HCT116 (cell line): ENCODE measurements around the gene CCDC188. TPM values are rescaled to one million over a fixed set of nuclear protein-coding genes. Genes with fewer than 3 reads are reported as not detected.

Source experiments
- ATAC-seq: fragments of 200-7000 bp; cut with Tn5 transposase; 2 replicates; pipeline ENCODE4 v1.9.1; 2020; ENCODE audit warnings: mild to moderate bottlenecking, moderate library complexity
- BruUV-seq: library from RNA; stranded (reverse); fragments of 400-500 nt; replicated peaks from 2 replicates; lab custom pipeline; 2021; lab: Mats Ljungman, UMichigan
- CTCF ChIA-PET: fragments of 300-600 bp; sonication (Branson Sonifier 250); formaldehyde crosslinking; loops from one replicate; lab custom pipeline; 2021; ENCODE audit warnings: antibody characterized with exemption; lab: Charles Lee
- POLR2A ChIA-PET: fragments of 300-600, 350-600 bp; sonication (Branson Sonifier 250); formaldehyde crosslinking; loops from one replicate; lab custom pipeline; 2021; ENCODE audit warnings: antibody characterized with exemption; lab: Charles Lee
- RAD21 ChIA-PET, 2 experiments: fragments of 300-600 bp; sonication (Branson Sonifier 250); formaldehyde crosslinking; loops; one replicate each; lab custom pipeline; 2023; ENCODE audit warnings: low total read pairs in 2 of 2; ENCODE audit not compliant: uncharacterized antibody in 2 of 2, unreplicated experiment in 2 of 2, low non-redundant PET in 1 of 2; lab: Charles Lee
- DNase-seq: peaks from one replicate; pipeline ENCODE4 v3.0.0-alpha.2; 2010; ENCODE audit warnings: low read depth, low spot score
- H2AFZ ChIP-seq: fragments of 200-600 bp; shearing (Covaris generic), sonication (generic); 2 replicates; pipeline ENCODE4 v1.6.1; 2017; ENCODE audit warnings: low read depth, mixed run types, mixed read lengths, antibody characterized with exemption, low read length; ENCODE audit not compliant: poor library complexity, severe bottlenecking
- H3K27ac ChIP-seq: 2 replicates; pipeline ENCODE4 v1.5.1; 2012; ENCODE audit warnings: low read depth, low read length
- H3K27me3 ChIP-seq: fragments of 200-600 bp; sonication (generic); 2 replicates; pipeline ENCODE4 v1.6.1; 2016; ENCODE audit warnings: mixed run types, low read length, mixed read lengths; ENCODE audit not compliant: insufficient read depth
- H3K36me3 ChIP-seq, 2 experiments: fragments of 200-500 bp in 1 of 2; fragments of 200-600 bp in 1 of 2; sonication (Bioruptor generic) in 1 of 2; sonication (generic) in 1 of 2; 2 replicates each; pipeline versions ENCODE4 v1.5.1 to v1.6.1; 2014 to 2016; ENCODE audit warnings: low read length in 2 of 2, inconsistent platforms in 1 of 2, mixed read lengths in 1 of 2, mixed run types in 1 of 2; ENCODE audit not compliant: insufficient read depth in 2 of 2, control insufficient read depth in 1 of 2
- H3K4me1 ChIP-seq, 2 experiments: fragments of 200-600 bp in 1 of 2; sonication (generic) in 1 of 2; 2 replicates each; pipeline versions ENCODE4 v1.5.1 to v1.6.1; 2012 to 2017; ENCODE audit warnings: low read length in 2 of 2, inconsistent platforms in 1 of 2, mild to moderate bottlenecking in 1 of 2, mixed read lengths in 1 of 2, mixed run types in 1 of 2, moderate library complexity in 1 of 2; ENCODE audit not compliant: insufficient read depth in 2 of 2, control insufficient read depth in 1 of 2
- H3K4me2 ChIP-seq: fragments of 200-600 bp; sonication (generic); 2 replicates; pipeline ENCODE4 v1.6.1; 2017; ENCODE audit warnings: mixed run types, low read length, mixed read lengths
- H3K4me3 ChIP-seq, 2 experiments: fragments of 200-600 bp in 1 of 2; sonication (generic) in 1 of 2; replicated peaks in 1 of 2; 2 replicates each; pipeline ENCODE4 v1.5.1; 2011 to 2016; ENCODE audit warnings: low read length in 2 of 2, control low read depth in 1 of 2, low read depth in 1 of 2, mild to moderate bottlenecking in 1 of 2, mixed read lengths in 1 of 2, mixed run types in 1 of 2
- H3K79me2 ChIP-seq: fragments of 200-600 bp; sonication (generic); 2 replicates; pipeline ENCODE4 v1.6.1; 2017; ENCODE audit warnings: mild to moderate bottlenecking, mixed run types, low read length, moderate library complexity, mixed read lengths; ENCODE audit not compliant: insufficient read depth
- H3K9ac ChIP-seq: fragments of 200-600 bp; sonication (generic); 2 replicates; pipeline ENCODE4 v1.6.1; 2016; ENCODE audit warnings: low read length, mixed read lengths
- H3K9me2 ChIP-seq: fragments of 200-600 bp; sonication (generic), shearing (Covaris generic); 2 replicates; pipeline ENCODE4 v1.6.1; 2017; ENCODE audit warnings: mixed run types, mild to moderate bottlenecking, moderate library complexity; ENCODE audit not compliant: insufficient read depth
- H3K9me3 ChIP-seq, 2 experiments: fragments of 200-500 bp in 1 of 2; fragments of 200-600 bp in 1 of 2; sonication (Bioruptor generic) in 1 of 2; sonication (generic) in 1 of 2; 2 replicates each; pipeline ENCODE4 v1.6.1; 2014 to 2017; ENCODE audit warnings: low read length in 2 of 2, mixed read lengths in 2 of 2, inconsistent platforms in 1 of 2, low read depth in 1 of 2, mild to moderate bottlenecking in 1 of 2, mixed run types in 1 of 2, moderate library complexity in 1 of 2; ENCODE audit not compliant: control insufficient read depth in 1 of 2, insufficient read depth in 1 of 2
- H4K20me1 ChIP-seq: fragments of 200-600 bp; sonication (generic), shearing (Covaris generic); 2 replicates; pipeline ENCODE4 v1.6.1; 2017; ENCODE audit warnings: mixed run types, mild to moderate bottlenecking, moderate library complexity; ENCODE audit not compliant: insufficient read depth
- CTCF ChIP-seq, 3 experiments: fragments of 200-600 bp in 1 of 3; sonication (generic) in 1 of 3; IDR thresholded peaks in 2 of 3; conservative IDR thresholded peaks in 1 of 3; 2 replicates each; pipeline ENCODE4 v1.5.1; 2012 to 2017; ENCODE audit warnings: low read depth in 2 of 3, low read length in 2 of 3, antibody characterized with exemption in 1 of 3, borderline replicate concordance in 1 of 3, control low read depth in 1 of 3, mild to moderate bottlenecking in 1 of 3, mixed read lengths in 1 of 3, mixed run types in 1 of 3, moderate library complexity in 1 of 3; ENCODE audit not compliant: insufficient read depth in 1 of 3
- ELF1 ChIP-seq: IDR thresholded peaks from 2 replicates; pipeline ENCODE4 v1.6.1; 2012; ENCODE audit warnings: low read depth, borderline replicate concordance
- EZH2 ChIP-seq: fragments of 200-600 bp; sonication (generic); IDR thresholded peaks from 2 replicates; pipeline ENCODE4 v1.6.1; 2017; ENCODE audit warnings: antibody characterized with exemption, mixed run types
- FOSL1 ChIP-seq: IDR thresholded peaks from 2 replicates; pipeline ENCODE4 v1.6.1; 2012; ENCODE audit warnings: low read depth
- JUND ChIP-seq: IDR thresholded peaks from 2 replicates; pipeline ENCODE4 v1.6.1; 2012
- MAX ChIP-seq: IDR thresholded peaks from 2 replicates; pipeline ENCODE4 v1.6.1; 2012
- POLR2A ChIP-seq: IDR thresholded peaks from 2 replicates; pipeline ENCODE4 v1.7.0; 2011; ENCODE audit warnings: borderline replicate concordance; ENCODE audit not compliant: insufficient read depth, insufficient read length; ENCODE audit errors: extremely low read depth
- RAD21 ChIP-seq: IDR thresholded peaks from 2 replicates; pipeline ENCODE4 v1.6.1; 2012; ENCODE audit warnings: low read depth, mild to moderate bottlenecking
- SP1 ChIP-seq: IDR thresholded peaks from 2 replicates; pipeline ENCODE4 v1.6.1; 2012; ENCODE audit warnings: low read depth
- SRF ChIP-seq: IDR thresholded peaks from 2 replicates; pipeline ENCODE4 v1.6.1; 2012; ENCODE audit warnings: low read depth
- TCF7L2 ChIP-seq: IDR thresholded peaks from 2 replicates; pipeline ENCODE4 v1.7.0; 2011; ENCODE audit warnings: borderline replicate concordance, inconsistent platforms; ENCODE audit not compliant: insufficient read depth, insufficient read length; ENCODE audit errors: extremely low read depth
- YY1 ChIP-seq: IDR thresholded peaks from 2 replicates; pipeline ENCODE4 v1.6.1; 2011; ENCODE audit warnings: low read length, low read depth, moderate library complexity, mild to moderate bottlenecking; ENCODE audit not compliant: insufficient replicate concordance; ENCODE audit errors: extremely low read depth
- ZFX ChIP-seq: fragments of 450-650 bp; IDR thresholded peaks from 2 replicates; pipeline ENCODE4 v1.6.1; 2017
- ZNF274 ChIP-seq: fragments of 200-500 bp; sonication (Bioruptor generic); IDR thresholded peaks from 2 replicates; pipeline ENCODE4 v1.6.1; 2014; ENCODE audit warnings: mild to moderate bottlenecking, low read depth, low read length, inconsistent platforms
- intact Hi-C: fragments of 100-400 bp; cut with micrococcal nuclease; formaldehyde crosslinking; loops from 2 replicates; pipeline ENCODE4 v1.10.0; 2022
- total RNA-seq: library from RNA; stranded (reverse); gene quantifications from one replicate; pipeline ENCODE4 v1.2.1, GENCODE V29; 2021; ENCODE audit not compliant: unreplicated experiment
- TF ChIP-seq, protein P1 (sequence below): IDR thresholded peaks from 2 replicates; pipeline ENCODE4 v1.6.1; 2011; ENCODE audit warnings: mild to moderate bottlenecking, low read length, moderate library complexity; ENCODE audit not compliant: insufficient replicate concordance; ENCODE audit errors: extremely low read depth

The CCDC188 gene
- total RNA-seq, 1 experiment from 2014 or later: not detected

DNA sequence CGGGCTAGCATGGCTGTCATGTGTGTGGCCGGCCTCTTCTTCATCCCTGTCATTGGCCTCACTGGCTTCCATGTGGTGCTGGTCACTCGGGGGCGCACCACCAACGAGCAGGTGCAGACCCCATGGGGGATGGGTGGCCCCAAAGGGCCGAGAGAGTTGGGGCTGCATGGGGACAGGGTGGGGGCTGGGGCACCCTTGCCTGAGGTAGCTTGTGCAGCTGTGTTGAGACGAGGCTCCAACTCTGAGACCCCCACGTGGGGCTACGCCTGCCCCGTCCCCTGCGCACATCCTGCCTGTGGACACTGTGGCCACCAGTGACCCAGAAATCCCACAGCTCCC is 10.8 kb downstream of the CCDC188 start:
- intact Hi-C loops: no loop called here
- H3K4me1 ChIP-seq: peaks cover 4 to 12% of the 10 kb centered on the region in 2 experiments; a peak in 2 of 4 replicates
- peaks cover 5 to 12% of the 10 kb centered on the region in 2 experiments; a peak in 2 of 4 replicates for H3K36me3 ChIP-seq
- H2AFZ ChIP-seq: no peak overlapping the region
- H3K27ac ChIP-seq: no peak overlapping the region
- ChIA-PET CTCF (no interaction called here), RAD21 (no interaction called here), POLR2A (no interaction called here)
- TF ChIP-seq EZH2 (no peak), SP1 (no peak), ZNF274 (no peak), POLR2A (no peak), JUND (no peak), CTCF (IDR thresholded peaks at IDR 0.05 in 2 of 3, conservative IDR thresholded peaks at IDR 0.05 in 1 of 3; ENCODE audit: borderline replicate concordance in 1 of 3, insufficient read depth in 1 of 3, low read depth in 2 of 3, low read length in 2 of 3) (no peak), RAD21 (no peak), MAX (no peak), TCF7L2 (no peak), YY1 (no peak), SRF (no peak), ZFX (no peak), ELF1 (no peak), FOSL1 (no peak)
- TF ChIP-seq, protein P1, sequence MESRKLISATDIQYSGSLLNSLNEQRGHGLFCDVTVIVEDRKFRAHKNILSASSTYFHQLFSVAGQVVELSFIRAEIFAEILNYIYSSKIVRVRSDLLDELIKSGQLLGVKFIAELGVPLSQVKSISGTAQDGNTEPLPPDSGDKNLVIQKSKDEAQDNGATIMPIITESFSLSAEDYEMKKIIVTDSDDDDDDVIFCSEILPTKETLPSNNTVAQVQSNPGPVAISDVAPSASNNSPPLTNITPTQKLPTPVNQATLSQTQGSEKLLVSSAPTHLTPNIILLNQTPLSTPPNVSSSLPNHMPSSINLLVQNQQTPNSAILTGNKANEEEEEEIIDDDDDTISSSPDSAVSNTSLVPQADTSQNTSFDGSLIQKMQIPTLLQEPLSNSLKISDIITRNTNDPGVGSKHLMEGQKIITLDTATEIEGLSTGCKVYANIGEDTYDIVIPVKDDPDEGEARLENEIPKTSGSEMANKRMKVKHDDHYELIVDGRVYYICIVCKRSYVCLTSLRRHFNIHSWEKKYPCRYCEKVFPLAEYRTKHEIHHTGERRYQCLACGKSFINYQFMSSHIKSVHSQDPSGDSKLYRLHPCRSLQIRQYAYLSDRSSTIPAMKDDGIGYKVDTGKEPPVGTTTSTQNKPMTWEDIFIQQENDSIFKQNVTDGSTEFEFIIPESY: no peak
- DNase-seq (no peak), ATAC-seq (no peak)
- H3K9me2 ChIP-seq: no peaks in the 10 kb centered on the region
- no peak overlapping the region for H3K9ac ChIP-seq
- no TSS peak for BruUV-seq
- H3K79me2 ChIP-seq: peaks cover 48% of the 10 kb centered on the region
- no peak overlapping the region for H3K4me3 ChIP-seq
- no peaks in the 10 kb centered on the region for H3K27me3 ChIP-seq
- no peaks in the 10 kb centered on the region for H3K9me3 ChIP-seq
- no peak overlapping the region for H3K4me2 ChIP-seq
- H4K20me1 ChIP-seq: no peaks in the 10 kb centered on the region
